OCI-LY7 (cell line): Measurements from ENCODE around the gene SGTB. TPM values are rescaled to one million over a fixed set of nuclear protein-coding genes. Genes with fewer than 3 reads are reported as not detected.

ENCODE experiments used
- BruUV-seq: library from RNA; stranded (reverse); fragments of 400-500 nt; replicated peaks from 2 replicates; lab custom pipeline; 2021; lab: Mats Ljungman, UMichigan
- CTCF ChIA-PET: fragments of 300-600 bp; sonication (Branson Sonifier 250); formaldehyde crosslinking; loops from one replicate; lab custom pipeline; 2022; ENCODE audit warnings: antibody characterized with exemption; ENCODE audit not compliant: unreplicated experiment; lab: Charles Lee
- POLR2A ChIA-PET: fragments of 300-600 bp; sonication (Branson Sonifier 250); formaldehyde crosslinking; loops from one replicate; lab custom pipeline; 2022; ENCODE audit warnings: antibody characterized with exemption; lab: Charles Lee
- DNase-seq: peaks from one replicate; pipeline ENCODE4 v3.0.0-alpha.2; 2015; ENCODE audit warnings: low spot score
- H2AFZ ChIP-seq: fragments of 200-600 bp; sonication (generic), shearing (Covaris generic); 2 replicates; pipeline ENCODE4 v1.6.1; 2014; ENCODE audit warnings: mild to moderate bottlenecking, antibody characterized with exemption, low read length, moderate library complexity
- H3K27ac ChIP-seq: fragments of 200-600 bp; sonication (generic); 2 replicates; pipeline ENCODE4 v1.5.1; 2014; ENCODE audit warnings: mixed run types, low read depth, mild to moderate bottlenecking, moderate library complexity, low read length, inconsistent platforms; ENCODE audit not compliant: poor library complexity, severe bottlenecking
- H3K36me3 ChIP-seq: fragments of 200-600 bp; sonication (generic); 2 replicates; pipeline ENCODE4 v1.6.1; 2014; ENCODE audit warnings: mild to moderate bottlenecking, antibody characterized with exemption, low read length, moderate library complexity, mixed read lengths; ENCODE audit not compliant: insufficient read depth
- H3K4me1 ChIP-seq: fragments of 200-600 bp; sonication (generic); 2 replicates; pipeline ENCODE4 v1.5.1; 2014; ENCODE audit warnings: mild to moderate bottlenecking, low read length; ENCODE audit not compliant: insufficient read depth, poor library complexity, severe bottlenecking
- H3K4me2 ChIP-seq: fragments of 200-600 bp; sonication (generic); 2 replicates; pipeline ENCODE4 v1.6.1; 2014; ENCODE audit warnings: mild to moderate bottlenecking, low read length
- H3K4me3 ChIP-seq: fragments of 200-600 bp; sonication (generic); 2 replicates; pipeline ENCODE4 v1.5.1; 2014; ENCODE audit warnings: mild to moderate bottlenecking, low read depth, low read length; ENCODE audit not compliant: poor library complexity, severe bottlenecking
- H3K79me2 ChIP-seq: fragments of 200-600 bp; sonication (generic); 2 replicates; pipeline ENCODE4 v1.6.1; 2016; ENCODE audit warnings: low read depth, mild to moderate bottlenecking, low read length, moderate library complexity, mixed read lengths; ENCODE audit not compliant: insufficient read depth
- H3K9me2 ChIP-seq: fragments of 200-600 bp; sonication (generic); 2 replicates; pipeline ENCODE4 v1.6.1; 2016; ENCODE audit warnings: mild to moderate bottlenecking, low read length, mixed read lengths; ENCODE audit not compliant: insufficient read depth
- H3K9me3 ChIP-seq: fragments of 200-600 bp; sonication (generic); 2 replicates; pipeline ENCODE4 v1.6.1; 2014; ENCODE audit warnings: mild to moderate bottlenecking, mixed run types, low read length, mixed read lengths
- H4K20me1 ChIP-seq: fragments of 200-600 bp; sonication (generic); 2 replicates; pipeline ENCODE4 v1.6.1; 2014; ENCODE audit warnings: mild to moderate bottlenecking, antibody characterized with exemption, low read length, moderate library complexity, mixed read lengths; ENCODE audit not compliant: insufficient read depth
- CTCF ChIP-seq: fragments of 200-600 bp; sonication (generic); conservative IDR thresholded peaks from 2 replicates; pipeline ENCODE4 v1.5.1; 2014; ENCODE audit warnings: mild to moderate bottlenecking, antibody characterized with exemption, low read length, moderate library complexity, mixed read lengths
- EZH2phosphoT487 ChIP-seq: fragments of 200-600 bp; sonication (generic); IDR thresholded peaks from 2 replicates; pipeline ENCODE4 v1.6.1; 2018; ENCODE audit warnings: low read depth, borderline replicate concordance, mild to moderate bottlenecking, mixed run types, antibody characterized with exemption, low read length, moderate library complexity, mixed read lengths
- intact Hi-C: fragments of 100-400 bp; cut with micrococcal nuclease; formaldehyde crosslinking; loops from one replicate; pipeline ENCODE4 v1.10.0; 2022; ENCODE audit not compliant: unreplicated experiment
- total RNA-seq, 2 experiments: library from RNA; depleted of rRNA in 1 of 2; stranded (reverse); fragments of >200 nt in 1 of 2; shearing (Covaris generic) in 1 of 2; gene quantifications; 2 replicates each; pipeline ENCODE4 v1.2.3, GENCODE V29; 2014 to 2022

The SGTB gene
- total RNA-seq, 2 experiments from 2014 or later = 4.3 to 8.7 TPM

GRCh38 chr5:65721050-65721719 lies 724 bp downstream of the SGTB start:
- peaks cover 39% of the 10 kb centered on the region for H3K4me1 ChIP-seq
- no peaks in the 10 kb centered on the region for H4K20me1 ChIP-seq
- POLR2A ChIA-PET = interaction anchor here (0.5 to 1.7 kb wide), 12 partner anchors 8 to 502 kb away, joined by 3 to 9 read pairs (median 4); no protein-coding TSS in a partner anchor
- CTCF ChIA-PET = no interaction called here
- no peaks in the 10 kb centered on the region for H3K9me3 ChIP-seq
- peak; percentile 36 for DNase-seq
- H3K79me2 ChIP-seq = peaks cover 39% of the 10 kb centered on the region
- no peaks in the 10 kb centered on the region for H3K9me2 ChIP-seq
- no peak for TF ChIP-seq EZH2phosphoT487
- no peak for TF ChIP-seq CTCF
- intact Hi-C loops = loop anchor here (5.0 kb wide), 2 partner anchors 99 to 206 kb away; partner anchors contain the start of genes ERBIN and TRIM23
- H3K36me3 ChIP-seq = peaks cover 35% of the 10 kb centered on the region
- H3K4me2 ChIP-seq = peak overlapping the region; percentile 87
- H3K4me3 ChIP-seq = peak overlapping the region; percentile 89
- peak overlapping the region; percentile 93 for H2AFZ ChIP-seq
- peak overlapping the region; percentile 45 for H3K27ac ChIP-seq
- BruUV-seq = no TSS peak

- intact Hi-C loops = no loop called here
- no peak overlapping the region for H3K4me3 ChIP-seq
- H3K27ac ChIP-seq = no peak overlapping the region
- CTCF ChIA-PET = no interaction called here
- H3K4me2 ChIP-seq = no peak overlapping the region
- POLR2A ChIA-PET = no interaction called here
- peaks cover 31% of the 10 kb centered on the region for H3K4me1 ChIP-seq
- H3K79me2 ChIP-seq = peaks cover 25% of the 10 kb centered on the region
- no peaks in the 10 kb centered on the region for H3K9me3 ChIP-seq
- no peaks in the 10 kb centered on the region for H3K9me2 ChIP-seq
- peaks cover 56% of the 10 kb centered on the region for H3K36me3 ChIP-seq
- no peak for TF ChIP-seq EZH2phosphoT487
- TF ChIP-seq CTCF = no peak
- DNase-seq = no peak
- BruUV-seq = no TSS peak
- no peaks in the 10 kb centered on the region for H4K20me1 ChIP-seq
- H2AFZ ChIP-seq = no peak overlapping the region
Observed at GRCh38 chr5:65718576-65719310, 3.2 kb downstream of the SGTB start.
